ENCODE data around the gene PHPT1.

The PHPT1 gene

DNA sequence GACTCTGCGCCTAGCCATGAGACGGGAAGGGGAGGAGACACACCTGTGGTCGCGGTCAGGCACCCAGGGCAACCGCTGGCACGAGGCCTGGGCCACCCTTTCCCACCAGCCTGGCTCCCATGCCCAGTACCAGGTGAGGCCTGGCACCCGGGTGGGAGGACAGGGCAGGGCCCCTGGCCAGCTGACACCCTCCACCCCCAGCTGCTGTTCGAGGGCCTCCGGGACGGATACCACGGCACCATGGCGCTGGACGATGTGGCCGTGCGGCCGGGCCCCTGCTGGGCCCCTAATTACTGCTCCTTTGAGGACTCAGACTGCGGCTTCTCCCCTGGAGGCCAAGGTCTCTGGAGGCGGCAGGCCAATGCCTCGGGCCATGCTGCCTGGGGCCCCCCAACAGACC is 8.0 kb downstream of the PHPT1 start:
- CTCF ChIA-PET, result no interaction called here
- TF ChIP-seq, protein P1, sequence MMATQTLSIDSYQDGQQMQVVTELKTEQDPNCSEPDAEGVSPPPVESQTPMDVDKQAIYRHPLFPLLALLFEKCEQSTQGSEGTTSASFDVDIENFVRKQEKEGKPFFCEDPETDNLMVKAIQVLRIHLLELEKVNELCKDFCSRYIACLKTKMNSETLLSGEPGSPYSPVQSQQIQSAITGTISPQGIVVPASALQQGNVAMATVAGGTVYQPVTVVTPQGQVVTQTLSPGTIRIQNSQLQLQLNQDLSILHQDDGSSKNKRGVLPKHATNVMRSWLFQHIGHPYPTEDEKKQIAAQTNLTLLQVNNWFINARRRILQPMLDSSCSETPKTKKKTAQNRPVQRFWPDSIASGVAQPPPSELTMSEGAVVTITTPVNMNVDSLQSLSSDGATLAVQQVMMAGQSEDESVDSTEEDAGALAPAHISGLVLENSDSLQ (IDR thresholded peaks at IDR 0.05), result no peak
- TF ChIP-seq CTBP1 (IDR thresholded peaks at IDR 0.05; ENCODE audit: borderline replicate concordance) (no peak), SUZ12 (IDR thresholded peaks at IDR 0.05) (no peak), ZNF384 (IDR thresholded peaks at IDR 0.05) (no peak), HDGF (IDR thresholded peaks at IDR 0.05; ENCODE audit: borderline replicate concordance) (no peak), NFRKB (IDR thresholded peaks at IDR 0.05) (no peak), BHLHE40 (IDR thresholded peaks at IDR 0.05; ENCODE audit: borderline replicate concordance) (no peak), FOXA1 (IDR thresholded peaks at IDR 0.05) (no peak), SP1 (IDR thresholded peaks at IDR 0.05) (no peak), FOXM1 (IDR thresholded peaks at IDR 0.05; ENCODE audit: borderline replicate concordance) (no peak)
- POLR2A ChIA-PET, result interaction anchor here (1.5 kb wide), 1 partner anchor 9 kb away, joined by 5 read pairs; no protein-coding TSS in a partner anchor

GRCh38 chr9:136857581-136858412 is 8.6 kb downstream of the PHPT1 start:
- TF ChIP-seq SP1 (IDR thresholded peaks at IDR 0.05) (no peak), FOXA1 (IDR thresholded peaks at IDR 0.05) (no peak), HDGF (IDR thresholded peaks at IDR 0.05; ENCODE audit: borderline replicate concordance) (no peak), SUZ12 (IDR thresholded peaks at IDR 0.05) (no peak), FOXK2 (IDR thresholded peaks at IDR 0.05) (no peak), L3MBTL2 (conservative IDR thresholded peaks at IDR 0.05) (no peak), ELF4 (IDR thresholded peaks at IDR 0.05) (no peak)
- CTCF ChIA-PET, result no interaction called here
- DNase-seq (ENCODE audit: extremely low spot score), result no peak
- POLR2A ChIA-PET, result no interaction called here

More for the DNA sequence above, 8.0 kb downstream of the PHPT1 start:
- no peak for DNase-seq (ENCODE audit: extremely low spot score)

GRCh38 chr9:136858452-136858843 is 9.2 kb downstream of the PHPT1 start:
- DNase-seq (ENCODE audit: extremely low spot score), result no peak
- ChIA-PET CTCF (no interaction called here), POLR2A (no interaction called here)
- TF ChIP-seq SP1 (IDR thresholded peaks at IDR 0.05) (no peak), LEF1 (IDR thresholded peaks at IDR 0.05; ENCODE audit: borderline replicate concordance) (no peak), FOXK2 (IDR thresholded peaks at IDR 0.05) (no peak), FOXM1 (IDR thresholded peaks at IDR 0.05; ENCODE audit: borderline replicate concordance) (no peak), FOXA1 (IDR thresholded peaks at IDR 0.05) (no peak), ZNF384 (IDR thresholded peaks at IDR 0.05) (no peak), L3MBTL2 (conservative IDR thresholded peaks at IDR 0.05) (no peak), SUZ12 (IDR thresholded peaks at IDR 0.05) (no peak)
- TF ChIP-seq, protein P1 (IDR thresholded peaks at IDR 0.05), result no peak

GRCh38 chr9:136858844-136859757 is 9.9 kb downstream of the PHPT1 start:
- TF ChIP-seq HDGF (IDR thresholded peaks at IDR 0.05; ENCODE audit: borderline replicate concordance), result no peak
- TF ChIP-seq FOXA1 (IDR thresholded peaks at IDR 0.05), result no peak
- TF ChIP-seq LEF1 (IDR thresholded peaks at IDR 0.05; ENCODE audit: borderline replicate concordance), result no peak
- no peak for TF ChIP-seq BHLHE40 (IDR thresholded peaks at IDR 0.05; ENCODE audit: borderline replicate concordance)
- TF ChIP-seq SP1 (IDR thresholded peaks at IDR 0.05), result no peak
- TF ChIP-seq SUZ12 (IDR thresholded peaks at IDR 0.05), result no peak
- TF ChIP-seq L3MBTL2 (conservative IDR thresholded peaks at IDR 0.05), result no peak
- no peak for TF ChIP-seq ZNF384 (IDR thresholded peaks at IDR 0.05)
- no peak for TF ChIP-seq FOXM1 (IDR thresholded peaks at IDR 0.05; ENCODE audit: borderline replicate concordance)
- no peak for TF ChIP-seq ELF4 (IDR thresholded peaks at IDR 0.05)
- no peak for TF ChIP-seq CTBP1 (IDR thresholded peaks at IDR 0.05; ENCODE audit: borderline replicate concordance)
- TF ChIP-seq ARNT (IDR thresholded peaks at IDR 0.05), result no peak
- no peak for TF ChIP-seq TARDBP (IDR thresholded peaks at IDR 0.05)
- no peak for TF ChIP-seq FOXK2 (IDR thresholded peaks at IDR 0.05)
- no peak for TF ChIP-seq NFRKB (IDR thresholded peaks at IDR 0.05)
- TF ChIP-seq, protein P1 (IDR thresholded peaks at IDR 0.05), result no peak
- CTCF ChIA-PET, result no interaction called here
- DNase-seq (ENCODE audit: extremely low spot score), result no peak
- POLR2A ChIA-PET, result interaction anchor here (1.6 kb wide), 1 partner anchor 11 kb away, joined by 6 read pairs; no protein-coding TSS in a partner anchor

- TF ChIP-seq CTBP1 (IDR thresholded peaks at IDR 0.05; ENCODE audit: borderline replicate concordance), result no peak
- TF ChIP-seq LEF1 (IDR thresholded peaks at IDR 0.05; ENCODE audit: borderline replicate concordance), result no peak
- TF ChIP-seq SUZ12 (IDR thresholded peaks at IDR 0.05), result no peak
- TF ChIP-seq, protein P1 (IDR thresholded peaks at IDR 0.05), result no peak
- no peak for TF ChIP-seq FOXA1 (IDR thresholded peaks at IDR 0.05)
- TF ChIP-seq FOXM1 (IDR thresholded peaks at IDR 0.05; ENCODE audit: borderline replicate concordance), result no peak
- no peak for TF ChIP-seq FOXK2 (IDR thresholded peaks at IDR 0.05)
- TF ChIP-seq ELF4 (IDR thresholded peaks at IDR 0.05), result no peak
- no peak for TF ChIP-seq TARDBP (IDR thresholded peaks at IDR 0.05)
- TF ChIP-seq BHLHE40 (IDR thresholded peaks at IDR 0.05; ENCODE audit: borderline replicate concordance), result no peak
- TF ChIP-seq SP1 (IDR thresholded peaks at IDR 0.05), result no peak
- no peak for TF ChIP-seq HDGF (IDR thresholded peaks at IDR 0.05; ENCODE audit: borderline replicate concordance)
- no peak for TF ChIP-seq ARNT (IDR thresholded peaks at IDR 0.05)
- TF ChIP-seq ZNF384 (IDR thresholded peaks at IDR 0.05), result no peak
- TF ChIP-seq L3MBTL2 (conservative IDR thresholded peaks at IDR 0.05), result no peak
- TF ChIP-seq NFRKB (IDR thresholded peaks at IDR 0.05), result no peak
- DNase-seq (ENCODE audit: extremely low spot score), result no peak
- CTCF ChIA-PET, result no interaction called here
- POLR2A ChIA-PET, result interaction anchor here (0.9 to 1.6 kb wide), 2 partner anchors 12 to 132 kb away, joined by 3 to 6 read pairs; no protein-coding TSS in a partner anchor
Observed at GRCh38 chr9:136860529-136860928, 11.3 kb downstream of the PHPT1 start.
